SK-N-SH treated with all-trans-retinoic acid at 6 μM for 48 hours (cell line): ENCODE results near the gene HINT2.

Source experiments
- ARNTL ChIP-seq: fragments of 450-650 bp; formaldehyde crosslinking; IDR thresholded peaks from 2 replicates; pipeline ENCODE4 v1.5.0; 2020; ENCODE audit warnings: low read depth, mild to moderate bottlenecking, moderate library complexity, borderline replicate concordance
- ZFP30 ChIP-seq: fragments of 450-650 bp; formaldehyde crosslinking; IDR thresholded peaks from 2 replicates; pipeline ENCODE4 v1.5.0; 2022; ENCODE audit warnings: mild to moderate bottlenecking, moderate library complexity
- TF ChIP-seq, protein P1 (sequence below): fragments of 250-450 bp; sonication (Bioruptor Pico); IDR thresholded peaks from 2 replicates; pipeline ENCODE4 v1.5.1; 2020; ENCODE audit warnings: low read depth, mild to moderate bottlenecking, moderate library complexity

DNA sequence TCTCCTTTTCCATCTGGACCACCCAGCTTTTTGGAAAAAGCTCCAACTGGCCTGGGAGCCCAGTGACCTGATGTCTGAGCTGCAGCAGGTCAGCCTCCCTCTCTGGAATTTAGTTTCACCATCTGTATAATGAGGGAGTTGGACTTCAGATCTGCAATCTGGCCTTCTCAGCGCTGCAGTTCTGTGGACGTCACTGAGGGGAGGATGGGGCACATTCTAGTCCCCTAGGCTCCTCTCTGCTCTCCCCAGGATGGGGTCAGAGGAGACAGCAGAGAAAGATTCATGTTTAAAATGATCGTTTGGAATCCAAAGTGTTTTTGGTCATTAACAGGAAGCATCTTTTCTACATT, 45.1 kb upstream of the HINT2 start:
- TF ChIP-seq, protein P1, sequence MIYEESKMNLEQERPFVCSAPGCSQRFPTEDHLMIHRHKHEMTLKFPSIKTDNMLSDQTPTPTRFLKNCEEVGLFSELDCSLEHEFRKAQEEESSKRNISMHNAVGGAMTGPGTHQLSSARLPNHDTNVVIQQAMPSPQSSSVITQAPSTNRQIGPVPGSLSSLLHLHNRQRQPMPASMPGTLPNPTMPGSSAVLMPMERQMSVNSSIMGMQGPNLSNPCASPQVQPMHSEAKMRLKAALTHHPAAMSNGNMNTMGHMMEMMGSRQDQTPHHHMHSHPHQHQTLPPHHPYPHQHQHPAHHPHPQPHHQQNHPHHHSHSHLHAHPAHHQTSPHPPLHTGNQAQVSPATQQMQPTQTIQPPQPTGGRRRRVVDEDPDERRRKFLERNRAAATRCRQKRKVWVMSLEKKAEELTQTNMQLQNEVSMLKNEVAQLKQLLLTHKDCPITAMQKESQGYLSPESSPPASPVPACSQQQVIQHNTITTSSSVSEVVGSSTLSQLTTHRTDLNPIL: no peak
- TF ChIP-seq ZFP30 (no peak), ARNTL (no peak)
